GM12891 (cell line): ENCODE data around the gene SERTAD1.

Experiments
- DNase-seq: peaks from one replicate; pipeline ENCODE4 v3.0.0; 2011; ENCODE audit warnings: low spot score; ENCODE audit not compliant: insufficient read length
- FAIRE-seq: peaks from 2 replicates; lab custom pipeline; 2011; peaks lifted over from hg19 to GRCh38; lab: Jason Lieb, UNC
- PAX5 ChIP-seq: IDR thresholded peaks from 2 replicates; pipeline ENCODE4 v1.6.1; 2011; ENCODE audit warnings: low read length, moderate library complexity, mild to moderate bottlenecking; ENCODE audit not compliant: insufficient read depth, severe bottlenecking
- POLR2A ChIP-seq: IDR thresholded peaks from 2 replicates; pipeline ENCODE4 v1.6.1; 2011; ENCODE audit warnings: low read depth, low read length, control low read depth
- POLR2AphosphoS5 ChIP-seq: IDR thresholded peaks from 2 replicates; pipeline ENCODE4 v1.6.1; 2011; ENCODE audit warnings: low read depth, low read length, control low read depth
- POU2F2 ChIP-seq: IDR thresholded peaks from 2 replicates; pipeline ENCODE4 v1.6.1; 2011; ENCODE audit warnings: low read depth, mild to moderate bottlenecking, control low read depth, low read length, moderate library complexity
- SPI1 ChIP-seq: IDR thresholded peaks from 2 replicates; pipeline ENCODE4 v1.6.1; 2011; ENCODE audit warnings: low read depth, low read length, control low read depth
- TAF1 ChIP-seq: IDR thresholded peaks from 2 replicates; pipeline ENCODE4 v1.6.1; 2011; ENCODE audit warnings: low read depth, low read length, control low read depth

The SERTAD1 gene

GRCh38 chr19:40380199-40381037, 45.4 kb downstream of the SERTAD1 start:
- DNase-seq (no peak), FAIRE-seq (no peak)
- TF ChIP-seq POLR2AphosphoS5 (no peak), POU2F2 (no peak), TAF1 (no peak), PAX5 (no peak), POLR2A (no peak), SPI1 (no peak)

GRCh38 chr19:40379446-40380198, 46.2 kb downstream of the SERTAD1 start:
- TF ChIP-seq POLR2A (no peak), TAF1 (no peak), POLR2AphosphoS5 (no peak), SPI1 (no peak), POU2F2 (no peak), PAX5 (no peak)
- DNase-seq (no peak), FAIRE-seq (no peak)

- DNase-seq (no peak), FAIRE-seq (no peak)
- TF ChIP-seq TAF1 (no peak), PAX5 (no peak), SPI1 (no peak), POU2F2 (no peak), POLR2A (no peak), POLR2AphosphoS5 (no peak)
Observed at GRCh38 chr19:40378509-40378908, 47.3 kb downstream of the SERTAD1 start.

GRCh38 chr19:40377876-40378385, 47.9 kb downstream of the SERTAD1 start:
- TF ChIP-seq POLR2A, result no peak
- TF ChIP-seq POLR2AphosphoS5, result no peak
- no peak for TF ChIP-seq SPI1
- no peak for TF ChIP-seq POU2F2
- no peak for TF ChIP-seq PAX5
- TF ChIP-seq TAF1, result no peak
- DNase-seq (no peak), FAIRE-seq (no peak)

GRCh38 chr19:40376286-40376862, 49.4 kb downstream of the SERTAD1 start:
- no peak for TF ChIP-seq SPI1
- no peak for TF ChIP-seq TAF1
- TF ChIP-seq PAX5, result no peak
- no peak for TF ChIP-seq POU2F2
- TF ChIP-seq POLR2AphosphoS5, result no peak
- no peak for TF ChIP-seq POLR2A
- FAIRE-seq (no peak), DNase-seq (no peak)

GRCh38 chr19:40374084-40374483, 51.7 kb downstream of the SERTAD1 start:
- FAIRE-seq (no peak), DNase-seq (no peak)
- TF ChIP-seq TAF1 (no peak), PAX5 (no peak), POU2F2 (no peak), POLR2AphosphoS5 (no peak), SPI1 (no peak), POLR2A (no peak)

- DNase-seq (no peak), FAIRE-seq (no peak)
- TF ChIP-seq TAF1 (no peak), POU2F2 (no peak), PAX5 (no peak), SPI1 (no peak), POLR2AphosphoS5 (no peak), POLR2A (no peak)
Observed at GRCh38 chr19:40371802-40372122, 54.0 kb downstream of the SERTAD1 start.
